ENCODE measurements around the gene CREBZF. TPM values are rescaled to one million over a fixed set of nuclear protein-coding genes. Genes with fewer than 3 reads are reported as not detected.

The CREBZF gene
- total RNA-seq (2014; rRNA removed; shearing (Covaris generic)): 26.8 and 28.3 TPM in 2 replicates
- 17.1 and 22.2 TPM in 2 replicates for polyA plus RNA-seq (2015; cell fraction: cytosol; rRNA removed)
- 457 and 464 TPM in 2 replicates for polyA plus RNA-seq (2015; cell fraction: nucleus; rRNA removed)

DNA sequence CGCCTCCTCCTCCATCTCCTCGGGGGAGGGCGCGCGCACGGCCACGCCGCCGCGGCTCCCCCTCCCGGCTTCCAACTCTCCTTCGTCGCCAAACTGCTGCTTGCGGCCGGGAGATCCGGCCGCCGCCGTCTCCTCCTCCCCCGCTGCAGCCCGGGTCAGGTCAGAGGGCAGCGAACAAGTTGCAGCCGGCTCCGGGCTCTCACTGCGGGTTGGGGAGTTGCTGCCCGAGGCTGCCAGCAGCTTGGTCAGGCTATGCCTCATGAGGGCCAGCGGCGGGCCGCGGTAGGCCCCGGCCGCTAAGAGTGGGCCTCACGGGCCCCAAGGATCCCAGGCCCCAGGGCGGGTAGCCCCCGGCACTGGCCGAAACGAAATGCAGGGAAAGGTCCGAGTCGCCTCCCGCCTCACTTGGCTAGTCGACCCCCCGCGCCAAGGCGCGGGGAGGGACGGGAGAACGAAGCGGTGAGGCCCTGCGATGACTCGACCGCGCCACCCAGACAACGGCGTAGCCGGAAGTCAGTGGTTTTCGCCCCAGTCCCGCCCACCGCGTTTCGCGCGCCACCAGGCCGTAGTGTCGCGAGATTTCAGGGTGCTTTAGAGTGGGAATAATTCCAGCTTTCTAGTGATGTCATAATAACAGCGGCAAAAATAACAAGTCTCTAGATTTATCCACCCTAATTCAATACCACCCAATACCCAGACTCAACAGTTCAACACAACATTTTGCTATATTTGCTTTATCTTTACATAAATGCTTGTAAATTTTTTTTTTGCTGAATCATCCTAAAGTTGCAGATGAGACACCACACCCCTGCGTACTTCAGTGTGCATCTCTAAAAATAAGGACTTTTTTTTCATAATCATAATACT lies at the start of gene CREBZF:
Gene CREBZF, minus strand, starts transcription at position 515 of the 867 bp plus-strand sequence. Its CDS starts 254 bp downstream, at position 261.
- in situ Hi-C loops (cut with HindIII; ENCODE audit: low pct_unique_long_range_greater_than_20kb, low sequenced_read_pairs): no loop called here
- peak; percentile 91 for DNase-seq (ENCODE audit: low read depth, low spot score)

- in situ Hi-C loops (cut with HindIII; ENCODE audit: low pct_unique_long_range_greater_than_20kb, low sequenced_read_pairs): no loop called here
- no peak for DNase-seq (ENCODE audit: low read depth, low spot score)
These were observed 48.0 kb upstream of the CREBZF start for GRCh38 chr11:85712953-85713352.

GRCh38 chr11:85710917-85711316 lies 46.0 kb upstream of the CREBZF start:
- in situ Hi-C loops (cut with HindIII; ENCODE audit: low pct_unique_long_range_greater_than_20kb, low sequenced_read_pairs): no loop called here
- DNase-seq (ENCODE audit: low read depth, low spot score): no peak

DNA sequence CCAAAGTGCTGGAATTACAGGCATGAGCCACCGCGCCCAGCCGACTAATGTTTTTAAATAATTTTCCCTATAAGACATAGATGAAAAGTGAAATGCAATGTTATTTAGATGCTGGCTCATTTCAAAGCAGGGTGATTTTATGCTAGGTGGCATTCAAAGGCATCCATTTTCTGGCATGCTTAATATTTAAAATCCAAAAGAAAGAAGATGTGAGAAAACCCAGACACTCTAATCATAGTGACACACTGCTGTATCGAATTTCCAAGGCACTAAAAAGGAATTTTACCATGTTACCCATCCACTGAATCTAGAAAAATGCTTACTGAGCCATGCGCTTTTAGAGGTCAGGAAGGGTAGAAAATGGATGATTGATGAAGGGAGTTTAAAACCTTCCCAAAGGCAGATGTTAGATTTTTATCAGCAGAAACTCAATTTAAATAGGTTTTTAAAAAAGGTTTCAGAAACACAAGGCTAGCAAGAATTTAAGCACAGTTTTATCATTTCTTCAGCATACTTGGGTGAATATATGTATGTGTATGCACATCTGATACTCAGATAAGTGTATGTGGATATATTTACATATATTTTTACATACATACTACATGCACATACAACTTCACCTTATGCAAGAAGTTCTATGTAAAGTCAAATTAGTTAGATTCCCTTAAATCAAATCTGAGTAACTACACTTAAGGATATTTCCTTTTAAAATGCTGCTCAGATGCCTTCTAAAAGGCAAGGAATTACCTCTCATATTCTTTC lies 45.2 kb upstream of the CREBZF start:
- in situ Hi-C loops (cut with HindIII; ENCODE audit: low pct_unique_long_range_greater_than_20kb, low sequenced_read_pairs): no loop called here

DNA sequence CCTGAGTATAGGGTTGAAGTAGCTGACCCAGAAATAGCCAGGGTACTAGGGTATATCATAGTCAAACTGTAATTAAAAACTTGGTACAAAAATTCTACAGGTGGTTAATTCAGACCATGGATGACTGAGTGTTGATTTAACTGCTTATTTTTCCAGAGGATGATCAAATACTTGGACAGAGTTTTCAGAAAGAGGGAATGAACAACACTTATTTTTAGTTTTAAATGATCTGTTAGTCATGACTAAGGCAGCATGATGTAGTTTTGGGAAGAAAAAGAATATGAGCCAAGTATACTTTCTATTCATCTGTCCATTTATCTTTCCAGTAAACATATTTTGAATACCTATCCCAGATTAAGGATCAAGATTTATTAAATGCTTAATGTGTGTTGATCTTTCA lies 40.9 kb upstream of the CREBZF start:
- in situ Hi-C loops (cut with HindIII; ENCODE audit: low pct_unique_long_range_greater_than_20kb, low sequenced_read_pairs): no loop called here
- DNase-seq (ENCODE audit: low read depth, low spot score): no peak

More for the DNA sequence above, 45.2 kb upstream of the CREBZF start:
- DNase-seq (ENCODE audit: low read depth, low spot score): no peak

DNA sequence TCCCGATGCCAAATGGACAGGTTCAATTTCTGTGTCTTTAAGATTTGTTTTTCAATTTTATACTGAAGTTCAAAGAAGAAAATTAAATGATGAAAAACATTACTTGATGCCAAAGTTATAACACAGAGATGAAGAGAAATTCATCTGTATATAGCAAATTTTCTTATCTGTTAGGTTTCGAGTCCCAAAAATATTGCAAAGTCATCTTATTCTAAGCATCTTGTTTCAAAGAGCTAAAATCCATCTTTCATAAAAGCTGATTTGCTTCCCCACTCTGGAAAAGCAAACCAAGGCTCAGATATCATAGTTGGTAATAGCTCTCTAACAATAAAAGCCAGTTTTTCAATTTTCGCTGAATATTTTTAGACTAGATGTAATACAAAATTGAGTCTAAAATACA lies 40.0 kb upstream of the CREBZF start:
- DNase-seq (ENCODE audit: low read depth, low spot score): no peak

DNA sequence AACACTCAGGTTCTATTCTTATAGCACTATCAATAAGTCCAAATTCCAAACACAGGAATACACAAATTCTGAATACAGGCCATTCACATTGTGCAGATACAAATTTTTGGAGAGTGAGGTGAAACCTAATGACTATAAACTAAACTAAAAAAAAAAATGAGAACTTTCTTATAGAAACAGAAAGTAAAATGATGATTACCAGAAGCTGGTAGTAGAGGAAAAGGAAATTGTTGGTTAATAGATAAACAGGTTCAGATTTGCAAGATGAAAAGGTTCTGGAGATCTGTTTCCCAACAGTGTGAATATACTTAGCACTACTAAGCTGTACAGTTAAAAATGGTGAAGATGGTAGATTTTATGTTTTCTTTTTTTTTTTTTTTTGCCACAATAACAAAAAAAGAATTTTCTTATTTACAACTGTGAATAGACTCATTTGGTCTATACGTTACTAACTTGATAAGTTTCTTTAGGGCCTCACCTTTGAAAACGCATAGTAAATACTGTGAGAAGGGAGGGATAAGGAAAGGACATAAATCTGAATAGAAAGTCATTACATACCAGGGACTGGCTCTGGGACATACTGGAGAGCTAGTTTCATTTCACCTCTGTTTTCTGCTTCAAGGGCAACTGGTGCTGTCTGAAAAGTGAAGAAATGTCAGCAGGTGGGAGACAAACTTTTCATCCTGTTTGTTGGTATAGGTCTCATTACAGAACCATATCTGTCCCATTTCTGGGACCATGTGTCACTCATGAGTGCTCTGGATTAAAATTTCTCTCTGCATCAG lies 35.2 kb upstream of the CREBZF start:
- in situ Hi-C loops (cut with HindIII; ENCODE audit: low pct_unique_long_range_greater_than_20kb, low sequenced_read_pairs): no loop called here
- no peak for DNase-seq (ENCODE audit: low read depth, low spot score)

More for the DNA sequence above, 40.0 kb upstream of the CREBZF start:
- in situ Hi-C loops (cut with HindIII; ENCODE audit: low pct_unique_long_range_greater_than_20kb, low sequenced_read_pairs): no loop called here

GRCh38 chr11:85698195-85698594 lies 33.3 kb upstream of the CREBZF start:
- DNase-seq (ENCODE audit: low read depth, low spot score): no peak
- in situ Hi-C loops (cut with HindIII; ENCODE audit: low pct_unique_long_range_greater_than_20kb, low sequenced_read_pairs): no loop called here

- no peak for DNase-seq (ENCODE audit: low read depth, low spot score)
- in situ Hi-C loops (cut with HindIII; ENCODE audit: low pct_unique_long_range_greater_than_20kb, low sequenced_read_pairs): no loop called here
These were observed 32.8 kb upstream of the CREBZF start for GRCh38 chr11:85697747-85698146.

DNA sequence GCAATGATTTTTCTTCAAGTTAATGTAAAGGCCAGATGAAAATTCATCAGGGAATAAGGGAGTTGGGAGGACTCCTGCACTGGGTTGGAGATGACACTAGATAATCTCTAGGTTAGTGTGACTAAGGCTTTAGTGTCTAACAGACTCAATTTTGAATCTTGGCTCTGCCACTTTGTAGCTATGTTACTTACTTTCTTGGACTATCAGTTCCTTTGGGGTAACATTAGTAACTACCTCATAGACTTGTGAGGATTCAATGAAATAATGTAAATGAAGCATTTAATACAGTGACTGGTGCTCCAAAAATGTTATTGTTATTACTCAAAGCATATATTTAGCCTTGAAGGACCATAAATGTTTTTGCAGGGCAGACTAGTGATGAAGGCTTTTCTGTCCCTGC lies 30.6 kb upstream of the CREBZF start:
- in situ Hi-C loops (cut with HindIII; ENCODE audit: low pct_unique_long_range_greater_than_20kb, low sequenced_read_pairs): no loop called here
- DNase-seq (ENCODE audit: low read depth, low spot score): no peak

GRCh38 chr11:85694385-85694980 lies 29.6 kb upstream of the CREBZF start:
- in situ Hi-C loops (cut with HindIII; ENCODE audit: low pct_unique_long_range_greater_than_20kb, low sequenced_read_pairs): no loop called here
- peak; percentile 56 for DNase-seq (ENCODE audit: low read depth, low spot score)

- in situ Hi-C loops (cut with HindIII; ENCODE audit: low pct_unique_long_range_greater_than_20kb, low sequenced_read_pairs): no loop called here
- DNase-seq (ENCODE audit: low read depth, low spot score): peak; percentile 91
These were observed 21.0 kb upstream of the CREBZF start, which contains the start of gene CCDC89 for GRCh38 chr11:85685820-85686459. CCDC89 (minus strand) TSS chr11:85686195; CDS start chr11:85686130, 65 bp downstream.

DNA sequence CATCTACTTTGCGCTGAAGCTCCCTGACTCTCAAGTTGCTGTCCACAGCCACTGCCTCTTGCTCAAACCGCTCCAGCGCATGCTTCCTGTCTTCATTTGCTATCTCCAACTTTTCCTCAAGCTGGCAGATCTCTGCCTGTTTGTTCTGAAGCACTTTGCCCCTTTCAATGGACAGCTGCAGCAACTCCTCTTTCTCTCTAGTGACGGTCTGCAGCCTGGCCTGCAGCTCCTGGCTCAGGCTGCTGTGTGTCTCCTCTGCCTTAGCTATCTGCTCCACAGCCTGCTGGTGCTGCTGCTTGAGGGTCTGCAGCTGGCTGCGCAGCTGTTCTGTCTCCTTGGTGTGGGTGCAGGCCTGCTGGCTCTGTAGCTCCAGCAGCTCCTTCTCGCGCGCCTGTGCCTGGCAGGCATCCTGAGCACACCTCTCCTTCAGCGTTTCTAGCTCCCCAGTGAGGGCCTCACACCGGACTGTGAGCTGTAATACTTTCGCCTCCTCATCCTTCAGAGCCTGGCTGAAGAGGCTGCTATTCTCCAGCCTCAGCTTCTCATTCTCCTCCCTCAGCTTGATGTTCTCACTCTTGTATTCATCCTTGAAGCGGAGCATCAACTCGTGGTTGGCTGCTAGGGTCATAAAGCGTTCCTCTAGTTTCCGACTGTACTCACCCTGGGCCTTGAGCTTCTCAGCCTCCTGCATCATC lies 20.3 kb upstream of the CREBZF start:
- DNase-seq (ENCODE audit: low read depth, low spot score): no peak
- in situ Hi-C loops (cut with HindIII; ENCODE audit: low pct_unique_long_range_greater_than_20kb, low sequenced_read_pairs): no loop called here

DNA sequence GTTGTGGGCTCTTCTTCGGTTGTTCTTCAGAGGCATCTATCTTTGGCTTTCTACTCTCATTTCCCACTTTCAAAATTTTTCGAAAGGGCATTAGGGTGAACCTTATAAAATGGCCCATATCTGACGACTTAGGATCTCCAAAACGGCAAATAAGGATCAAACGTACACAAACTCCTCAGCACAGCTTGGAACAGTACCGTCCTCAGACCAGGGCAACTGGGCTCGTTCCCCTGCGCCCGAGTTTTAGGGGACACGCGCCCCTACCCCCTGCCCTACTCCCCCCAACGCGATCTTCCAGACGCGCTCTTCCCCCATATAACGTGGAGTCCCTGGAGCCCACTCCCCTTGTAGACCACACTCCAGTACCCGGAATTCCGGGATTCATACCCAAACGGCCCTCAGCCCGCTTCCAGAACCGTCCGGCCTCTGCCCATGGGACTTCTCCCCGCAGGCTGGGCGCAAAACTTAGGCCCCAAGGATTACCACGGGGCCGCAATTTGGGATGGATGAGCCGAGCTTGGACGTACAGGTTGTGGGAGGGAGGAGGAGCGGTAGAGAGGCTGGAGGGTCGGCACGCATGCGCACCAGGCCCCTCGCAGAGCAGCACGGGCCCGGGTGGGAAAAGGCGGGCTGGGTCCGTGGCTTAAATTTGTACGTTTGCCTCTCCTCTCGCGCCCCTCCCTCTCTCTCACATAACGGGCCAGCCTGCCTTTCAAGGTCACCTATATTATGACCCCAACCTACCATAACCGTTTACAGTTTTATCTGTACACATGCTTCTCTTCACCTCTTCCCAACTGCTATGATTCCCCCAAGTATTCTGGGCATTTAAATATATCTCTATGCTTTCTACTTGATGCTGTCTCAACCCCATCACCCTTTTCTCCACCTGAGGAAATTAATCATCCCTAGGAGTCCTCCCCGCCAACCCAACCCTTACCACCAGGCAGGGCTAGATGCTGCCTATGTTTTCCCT lies 17.7 kb upstream of the CREBZF start:
- in situ Hi-C loops (cut with HindIII; ENCODE audit: low pct_unique_long_range_greater_than_20kb, low sequenced_read_pairs): no loop called here
- peak; percentile 60 for DNase-seq (ENCODE audit: low read depth, low spot score)

- in situ Hi-C loops (cut with HindIII; ENCODE audit: low pct_unique_long_range_greater_than_20kb, low sequenced_read_pairs): no loop called here
- DNase-seq (ENCODE audit: low read depth, low spot score): no peak
These were observed 16.0 kb upstream of the CREBZF start for GRCh38 chr11:85680897-85681296.

Data from SK-MEL-5 (cell line).